ENCODE data around the gene TRIM7.

- TF ChIP-seq CTCF (IDR thresholded peaks at IDR 0.05): no peak
- TF ChIP-seq ZFX (IDR thresholded peaks at IDR 0.05; ENCODE audit: borderline replicate concordance): no peak
These were observed 51.2 kb downstream of the TRIM7 start for GRCh38 chr5:181153814-181154213.
